Left lung (tissue), 10 donors: ENCODE measurements around the gene GATB. TPM values are rescaled to one million over a fixed set of nuclear protein-coding genes. Genes with fewer than 3 reads are reported as not detected.

Experiments
- ATAC-seq: fragments of 200-7000 bp; cut with Tn5 transposase; one replicate; pipeline ENCODE4 v1.9.1; 2020; ENCODE audit warnings: moderate library complexity
- DNase-seq, 4 donors: peaks; one replicate each; pipeline ENCODE4 v3.0.0-alpha.2; 2013 to 2020
- H3K27ac ChIP-seq, 2 donors: fragments of 200-600 bp; sonication (generic) in 1 of 2; one replicate each; pipeline versions ENCODE4 v1.5.0 to v1.8.0; 2020 to 2021
- H3K27me3 ChIP-seq, 2 donors: fragments of 200-600 bp; sonication (generic) in 1 of 2; one replicate each; pipeline versions ENCODE4 v1.5.0 to v1.8.0; 2020 to 2021
- H3K36me3 ChIP-seq, 2 donors: fragments of 200-600 bp; sonication (generic) in 1 of 2; one replicate each; pipeline versions ENCODE4 v1.5.0 to v1.8.0; 2020 to 2021
- H3K4me1 ChIP-seq, 2 donors: fragments of 200-600 bp; one replicate each; pipeline ENCODE4 v1.8.0; 2021
- H3K4me3 ChIP-seq, 2 donors: fragments of 200-600 bp; sonication (generic) in 1 of 2; one replicate each; pipeline versions ENCODE4 v1.5.0 to v1.8.0; 2020 to 2021; ENCODE audit warnings: mild to moderate bottlenecking in 1 of 2
- H3K9me3 ChIP-seq, 2 donors: fragments of 200-600 bp; sonication (generic) in 1 of 2; one replicate each; pipeline versions ENCODE4 v1.5.0 to v1.8.0; 2020 to 2021
- CTCF ChIP-seq, 2 donors: fragments of 200-600 bp; sonication (generic) in 1 of 2; IDR thresholded peaks; one replicate each; pipeline versions ENCODE4 v1.5.0 to v1.8.0; 2021; ENCODE audit warnings: antibody characterized with exemption in 2 of 2
- intact Hi-C, 2 donors: fragments of 100-400 bp; cut with DNase I; formaldehyde crosslinking; loops; one replicate each; pipeline versions ENCODE4 v1.11.2 to v1.14.2; 2022
- polyA plus RNA-seq, 6 donors: library from polyadenylated mRNA; unstranded; fragments of 120-200 nt; gene quantifications; one replicate each; pipeline ENCODE4 v1.2.1, GENCODE V29; 2013; ENCODE audit not compliant: insufficient read length in 6 of 6
- total RNA-seq, 2 donors: library from RNA; stranded (reverse); fragmentation: NEBNext Ultra II Directional; extraction: Animal tissue kit (Norgen Biotek cat#: 25700); gene quantifications; one replicate each; pipeline ENCODE4 v1.2.1, GENCODE V29; 2021
- donor health status: DM: no; HTN: yes; CAD: no.
- donor health status: DM: no; HTN: no; CAD: no.

Gene GATB
- total and polyA plus RNA-seq, 8 donors: 12.9 to 22.2 (median 18.8) TPM

GRCh38 chr4:151656058-151656457, 104.7 kb downstream of the GATB start:
- DNase-seq (no peak), ATAC-seq (no peak)
- H3K9me3 ChIP-seq: no peaks in the 10 kb centered on the region
- H3K4me3 ChIP-seq: no peak overlapping the region
- H3K4me1 ChIP-seq: no peaks in the 10 kb centered on the region
- intact Hi-C loops: no loop called here
- TF ChIP-seq CTCF (IDR thresholded peaks at IDR 0.05): no peak
- peaks cover 0 to 6% of the 10 kb centered on the region in 2 donors for H3K36me3 ChIP-seq
- no peak overlapping the region for H3K27ac ChIP-seq
- H3K27me3 ChIP-seq: no peaks in the 10 kb centered on the region

DNA sequence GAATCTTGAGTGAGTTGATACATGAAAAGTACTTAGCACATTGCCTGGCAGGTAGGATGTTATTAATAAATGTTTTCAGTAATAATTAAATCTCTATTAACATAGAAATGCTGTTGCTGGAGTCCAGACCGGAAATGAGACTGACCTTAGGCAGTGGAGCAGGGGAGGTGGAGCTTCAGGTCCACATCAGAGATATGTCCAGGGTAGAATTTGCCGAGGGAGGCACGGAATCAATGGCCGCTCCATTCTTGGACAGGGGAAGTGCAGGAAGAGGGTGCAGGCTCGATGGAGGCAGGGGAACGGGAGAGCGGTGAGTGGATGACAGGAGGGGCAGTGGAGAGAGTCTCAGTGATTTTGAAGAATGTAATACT, 107.3 kb downstream of the GATB start:
- Histone ChIP-seq H3K9me3 (no peaks in the 10 kb centered on the region), H3K36me3 (peaks cover 0 to 6% of the 10 kb centered on the region in 2 donors), H3K27ac (no peak overlapping the region), H3K4me3 (no peak overlapping the region), H3K4me1 (no peaks in the 10 kb centered on the region), H3K27me3 (no peaks in the 10 kb centered on the region)
- intact Hi-C loops: no loop called here
- ATAC-seq: no peak
- no peak for TF ChIP-seq CTCF (IDR thresholded peaks at IDR 0.05)
- DNase-seq: no peak

DNA sequence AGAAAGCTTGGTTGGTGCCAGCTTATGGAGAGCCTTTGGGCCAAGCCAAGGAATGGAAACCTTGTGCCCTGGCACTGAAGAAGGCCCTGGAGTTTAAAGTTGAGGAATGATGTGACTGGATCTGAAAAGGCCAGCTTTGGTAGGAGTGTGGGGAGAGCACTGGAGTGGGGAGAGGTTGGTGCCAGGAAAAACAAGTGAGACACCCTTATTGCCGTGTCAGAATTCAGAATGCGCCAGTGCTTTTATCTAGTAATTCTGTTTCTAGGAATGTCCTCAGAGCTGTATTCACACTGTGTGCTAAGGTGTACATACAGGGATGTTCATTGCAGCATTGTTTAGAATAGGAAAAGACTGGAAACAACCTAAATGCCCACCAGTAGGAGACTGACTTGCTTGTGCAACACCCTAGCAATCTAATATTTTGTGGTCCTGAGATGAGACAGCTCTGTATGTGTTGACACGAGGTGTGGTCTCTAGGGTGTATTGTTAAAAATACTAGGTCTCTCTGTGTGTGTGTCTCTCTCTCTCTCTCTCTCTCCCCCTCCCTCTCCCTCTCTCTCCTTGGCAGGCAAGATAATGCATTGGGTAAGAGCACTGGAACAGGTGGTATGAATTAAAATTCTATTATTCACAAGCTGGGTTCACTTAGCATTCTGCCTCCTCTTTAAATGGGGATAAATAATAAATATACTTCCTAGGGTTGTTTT, 107.8 kb downstream of the GATB start:
- Histone ChIP-seq H3K4me3 (no peak overlapping the region), H3K9me3 (no peaks in the 10 kb centered on the region), H3K4me1 (no peaks in the 10 kb centered on the region), H3K27ac (no peak overlapping the region), H3K36me3 (peaks cover 0 to 5% of the 10 kb centered on the region in 2 donors), H3K27me3 (no peaks in the 10 kb centered on the region)
- TF ChIP-seq CTCF (IDR thresholded peaks at IDR 0.05): no peak
- DNase-seq (no peak), ATAC-seq (no peak)
- intact Hi-C loops: no loop called here

DNA sequence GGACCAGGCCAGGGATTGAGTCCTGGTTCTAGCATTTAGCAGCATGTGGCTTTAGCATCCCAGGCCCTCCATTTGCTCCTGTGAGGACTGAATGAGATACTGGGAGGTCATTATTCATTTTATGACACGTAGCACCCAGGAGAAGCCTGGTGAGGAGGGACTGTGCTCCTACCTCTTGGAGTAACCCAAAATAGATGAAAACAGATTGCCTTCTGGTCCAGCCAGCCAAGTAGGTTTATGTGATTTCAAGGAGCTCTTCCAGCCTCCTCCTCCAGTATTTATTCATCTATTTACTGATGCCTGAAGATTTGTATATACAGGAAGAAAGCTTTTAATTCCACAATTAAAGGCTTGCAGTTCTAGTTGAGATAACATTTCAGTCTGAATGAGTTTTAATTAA, 109.3 kb downstream of the GATB start:
- ATAC-seq: no peak
- intact Hi-C loops: no loop called here

GRCh38 chr4:151649479-151649878, 111.3 kb downstream of the GATB start:
- Histone ChIP-seq H3K4me1 (no peaks in the 10 kb centered on the region), H3K27me3 (no peaks in the 10 kb centered on the region), H3K9me3 (no peaks in the 10 kb centered on the region), H3K27ac (no peak overlapping the region), H3K36me3 (no peaks in the 10 kb centered on the region), H3K4me3 (no peak overlapping the region)
- no peak for ATAC-seq
- TF ChIP-seq CTCF (IDR thresholded peaks at IDR 0.05): no peak
- no peak for DNase-seq
- intact Hi-C loops: no loop called here

More for the DNA sequence above, 109.3 kb downstream of the GATB start:
- no peak for TF ChIP-seq CTCF (IDR thresholded peaks at IDR 0.05)
- Histone ChIP-seq H3K36me3 (no peaks in the 10 kb centered on the region), H3K4me1 (no peaks in the 10 kb centered on the region), H3K4me3 (no peak overlapping the region), H3K9me3 (no peaks in the 10 kb centered on the region), H3K27ac (no peak overlapping the region), H3K27me3 (no peaks in the 10 kb centered on the region)
- no peak for DNase-seq
